ENCODE measurements around the gene ZBTB5. TPM values are rescaled to one million over a fixed set of nuclear protein-coding genes. Genes with fewer than 3 reads are reported as not detected.

The ZBTB5 gene
- total and polyA plus RNA-seq, 2 of the 13 experiments (the other 11 are each of a cell fraction or from before 2014, with no cell fraction given) = 12.5 to 20.5 TPM

- TF ChIP-seq ZNF362 (CRISPR knock-in tag; IDR thresholded peaks at IDR 0.05; ENCODE audit: borderline replicate concordance) (peak; percentile 35; the same call in 1 of the 2 replicates), RFX3 (CRISPR knock-in tag; IDR thresholded peaks at IDR 0.05) (no peak)
These were observed 9.2 kb downstream of the ZBTB5 start (continued) for GRCh38 chr9:37455884-37456647.

GRCh38 chr9:37454238-37454637 is 11.0 kb downstream of the ZBTB5 start:
- Histone ChIP-seq H3K4me3 (replicated peaks in 1 of 3; ENCODE audit: insufficient read depth in 1 of 3, low read depth in 2 of 3, low read length in 3 of 3) (peak overlapping the region in 1 of 3 experiments; percentile 33; a peak in 2 of 6 replicates), H3K27me3 (ENCODE audit: control insufficient read depth in 1 of 2, insufficient read depth in 2 of 2, low read length in 2 of 2) (no peaks in the 10 kb centered on the region), H3K9me3 (ENCODE audit: low read length) (no peaks in the 10 kb centered on the region), H3K9ac (ENCODE audit: insufficient read depth, low read depth, low read length) (peak overlapping the region; percentile 42; the same call in 1 of the 2 replicates), H3K27ac (ENCODE audit: extremely low read length, insufficient read depth, low read length) (peak overlapping the region; percentile 72), H4K20me1 (ENCODE audit: insufficient read depth, low read length) (peaks cover 40% of the 10 kb centered on the region), H3K4me2 (ENCODE audit: low read depth, low read length) (peak overlapping the region; percentile 61), H3K79me2 (ENCODE audit: insufficient read depth, low read length) (peaks cover 92% of the 10 kb centered on the region), H2AFZ (ENCODE audit: low read length) (no peak overlapping the region), H3K4me1 (ENCODE audit: insufficient read depth, low read length) (peaks cover 66% of the 10 kb centered on the region), H3K36me3 (replicated peaks in 1 of 2; ENCODE audit: control insufficient read depth in 1 of 2, insufficient read depth in 2 of 2, low read length in 2 of 2) (peaks cover 1 to 9% of the 10 kb centered on the region in 2 experiments; a peak in 1 of 5 replicates)
- ATAC-seq (peak; percentile 81), FAIRE-seq (no peak), DNase-seq (ENCODE audit: low spot score) (peak; percentile 58)
- in situ Hi-C loops (cut with HindIII; ENCODE audit: extremely low pct_ligation_motif_present, low pct_unique_long_range_greater_than_20kb) = no loop called here
- intact Hi-C loops (cut with micrococcal nuclease; ENCODE audit: unreplicated experiment) = no loop called here
- ChIA-PET POLR2A (interaction anchor here (1.3 kb wide), 1 partner anchor 11 kb away, joined by 13 read pairs; the partner anchor contains the start of gene ZBTB5), CTCF (ENCODE audit: low intra/inter-chr PET ratio, low total read pairs) (no interaction called here)
- BruUV-seq (replicated peaks) = no TSS peak
- 0 out of 2 replicates have a peak, but pooled peaks have one; percentile 18 for TF ChIP-seq NCOA2 (CRISPR knock-in tag; IDR thresholded peaks at IDR 0.05)
- peak; percentile 39 for TF ChIP-seq CEBPG (CRISPR knock-in tag; IDR thresholded peaks at IDR 0.05)
- peak; percentile 30; the same call in 1 of the 2 replicates for TF ChIP-seq FOSL2 (CRISPR knock-in tag; IDR thresholded peaks at IDR 0.05)
- TF ChIP-seq FOXA3 (CRISPR knock-in tag; IDR thresholded peaks at IDR 0.05) = peak; percentile 43; the same call in 1 of the 2 replicates
- peak in 1 of 2 experiments; percentile 51; a peak in 1 of 4 replicates for TF ChIP-seq EP300 (IDR thresholded peaks at IDR 0.05; ENCODE audit: low read depth in 2 of 2, low read length in 2 of 2)
- TF ChIP-seq EP300 (CRISPR knock-in tag; IDR thresholded peaks at IDR 0.05; ENCODE audit: borderline replicate concordance) = no peak
- TF ChIP-seq HNF4A (CRISPR knock-in tag; IDR thresholded peaks at IDR 0.05) = peak; percentile 57
- TF ChIP-seq U2AF2 (IDR thresholded peaks at IDR 0.05; ENCODE audit: low read depth, low read length) = no peak
- TF ChIP-seq, protein P1, sequence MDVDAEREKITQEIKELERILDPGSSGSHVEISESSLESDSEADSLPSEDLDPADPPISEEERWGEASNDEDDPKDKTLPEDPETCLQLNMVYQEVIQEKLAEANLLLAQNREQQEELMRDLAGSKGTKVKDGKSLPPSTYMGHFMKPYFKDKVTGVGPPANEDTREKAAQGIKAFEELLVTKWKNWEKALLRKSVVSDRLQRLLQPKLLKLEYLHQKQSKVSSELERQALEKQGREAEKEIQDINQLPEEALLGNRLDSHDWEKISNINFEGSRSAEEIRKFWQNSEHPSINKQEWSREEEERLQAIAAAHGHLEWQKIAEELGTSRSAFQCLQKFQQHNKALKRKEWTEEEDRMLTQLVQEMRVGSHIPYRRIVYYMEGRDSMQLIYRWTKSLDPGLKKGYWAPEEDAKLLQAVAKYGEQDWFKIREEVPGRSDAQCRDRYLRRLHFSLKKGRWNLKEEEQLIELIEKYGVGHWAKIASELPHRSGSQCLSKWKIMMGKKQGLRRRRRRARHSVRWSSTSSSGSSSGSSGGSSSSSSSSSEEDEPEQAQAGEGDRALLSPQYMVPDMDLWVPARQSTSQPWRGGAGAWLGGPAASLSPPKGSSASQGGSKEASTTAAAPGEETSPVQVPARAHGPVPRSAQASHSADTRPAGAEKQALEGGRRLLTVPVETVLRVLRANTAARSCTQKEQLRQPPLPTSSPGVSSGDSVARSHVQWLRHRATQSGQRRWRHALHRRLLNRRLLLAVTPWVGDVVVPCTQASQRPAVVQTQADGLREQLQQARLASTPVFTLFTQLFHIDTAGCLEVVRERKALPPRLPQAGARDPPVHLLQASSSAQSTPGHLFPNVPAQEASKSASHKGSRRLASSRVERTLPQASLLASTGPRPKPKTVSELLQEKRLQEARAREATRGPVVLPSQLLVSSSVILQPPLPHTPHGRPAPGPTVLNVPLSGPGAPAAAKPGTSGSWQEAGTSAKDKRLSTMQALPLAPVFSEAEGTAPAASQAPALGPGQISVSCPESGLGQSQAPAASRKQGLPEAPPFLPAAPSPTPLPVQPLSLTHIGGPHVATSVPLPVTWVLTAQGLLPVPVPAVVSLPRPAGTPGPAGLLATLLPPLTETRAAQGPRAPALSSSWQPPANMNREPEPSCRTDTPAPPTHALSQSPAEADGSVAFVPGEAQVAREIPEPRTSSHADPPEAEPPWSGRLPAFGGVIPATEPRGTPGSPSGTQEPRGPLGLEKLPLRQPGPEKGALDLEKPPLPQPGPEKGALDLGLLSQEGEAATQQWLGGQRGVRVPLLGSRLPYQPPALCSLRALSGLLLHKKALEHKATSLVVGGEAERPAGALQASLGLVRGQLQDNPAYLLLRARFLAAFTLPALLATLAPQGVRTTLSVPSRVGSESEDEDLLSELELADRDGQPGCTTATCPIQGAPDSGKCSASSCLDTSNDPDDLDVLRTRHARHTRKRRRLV (CRISPR knock-in tag; IDR thresholded peaks at IDR 0.05) = no peak
- TF ChIP-seq PAXIP1 (CRISPR knock-in tag; conservative IDR thresholded peaks at IDR 0.05) = 0 out of 2 replicates have a peak, but pooled peaks have one; percentile 36
- peak; percentile 23; the same call in 1 of the 2 replicates for TF ChIP-seq SAP130 (CRISPR knock-in tag; IDR thresholded peaks at IDR 0.05; ENCODE audit: low read depth)

All from HepG2 (cell line).